Stimulated activated CD4-positive, alpha-beta T cell treated with anti-CD3 and anti-CD28 coated beads, Interleukin-4, amount 100 ng/mL, for 24 hours (primary cell): ENCODE data around the gene FSIP1.
"Not testable (repeated sequence)": the region's sequence is repeated elsewhere in the genome, so short reads cannot be mapped to it uniquely, and the experiment has no call there.

Experiments used
- DNase-seq: peaks from one replicate; pipeline ENCODE4 v3.0.0-alpha.2; 2020

Gene FSIP1

GRCh38 chr15:39782441-39783138 lies at the start of gene FSIP1:
FSIP1 (minus strand) TSS chr15:39782841; CDS start chr15:39776524, 6,317 bp downstream.
- DNase-seq: peak; percentile 96

DNA sequence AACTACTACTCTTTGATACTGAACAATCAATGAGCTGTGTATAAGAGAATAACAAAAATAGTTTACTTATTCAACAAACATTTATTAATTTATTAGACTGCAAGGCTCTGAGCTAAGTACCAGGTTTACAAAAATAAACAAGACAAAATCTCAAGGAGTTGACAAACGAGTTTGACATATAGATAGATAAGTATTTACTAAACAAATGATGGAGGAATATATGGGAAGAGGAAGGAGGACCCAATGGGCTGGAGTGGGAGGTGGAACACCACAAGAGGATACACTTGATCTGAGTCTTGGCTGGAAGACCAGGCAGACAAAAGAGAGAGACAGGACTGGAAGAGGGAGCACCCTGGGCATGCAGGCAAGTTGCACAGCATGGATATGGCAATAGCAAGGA lies 47.5 kb upstream of the FSIP1 start:
- no peak for DNase-seq

DNA sequence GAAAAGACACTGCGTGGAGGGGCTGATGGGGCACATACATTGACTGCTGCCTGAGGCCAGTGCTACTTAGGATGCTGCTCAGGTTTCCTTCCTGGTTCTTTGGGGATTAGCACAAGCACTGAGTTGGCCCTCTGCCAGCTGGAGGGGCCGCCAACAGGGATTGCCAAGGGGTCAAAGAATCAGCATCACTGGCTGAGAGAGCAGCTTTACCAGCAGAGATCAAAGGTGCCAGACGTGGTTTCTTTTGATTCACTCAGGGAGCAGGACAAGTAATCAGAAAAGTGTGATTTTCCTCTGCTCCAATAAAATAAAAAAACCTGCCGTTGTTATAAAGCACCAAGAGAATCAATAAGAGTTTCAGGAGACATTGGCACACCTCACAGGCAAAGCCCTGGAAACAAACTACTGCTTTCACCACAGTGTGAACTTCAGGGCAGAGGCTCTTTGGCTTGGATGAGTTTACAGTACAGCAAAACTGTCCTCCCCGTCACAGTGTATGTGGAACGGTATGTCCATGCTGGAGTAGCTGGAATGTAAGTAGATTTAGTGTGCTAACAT lies 45.8 kb upstream of the FSIP1 start:
- no peak for DNase-seq

DNA sequence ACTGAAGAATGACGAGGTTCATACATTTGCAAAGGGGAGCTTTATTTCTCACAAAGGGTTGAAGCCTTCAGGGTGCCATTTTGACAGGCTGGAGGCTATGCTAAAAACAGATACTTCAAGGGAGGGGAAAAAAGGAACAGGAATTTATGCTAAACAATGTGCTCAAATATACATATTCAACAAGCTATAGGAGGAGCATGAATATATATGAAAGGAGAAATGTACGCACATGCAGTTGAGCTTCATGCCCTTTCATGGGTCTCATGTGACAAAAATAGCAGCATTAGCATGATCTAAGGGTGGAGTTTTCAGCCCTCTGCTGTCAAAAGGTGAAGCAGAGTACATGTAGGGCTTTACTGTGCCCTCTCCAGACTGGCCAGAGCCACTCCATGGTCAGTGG lies 44.3 kb upstream of the FSIP1 start:
- DNase-seq: no peak

GRCh38 chr15:39823634-39824033 lies 41.0 kb upstream of the FSIP1 start:
- DNase-seq: no peak

GRCh38 chr15:39820050-39820602 lies 37.5 kb upstream of the FSIP1 start:
- DNase-seq: no peak

GRCh38 chr15:39819533-39819932 lies 36.9 kb upstream of the FSIP1 start:
- DNase-seq: no peak

DNA sequence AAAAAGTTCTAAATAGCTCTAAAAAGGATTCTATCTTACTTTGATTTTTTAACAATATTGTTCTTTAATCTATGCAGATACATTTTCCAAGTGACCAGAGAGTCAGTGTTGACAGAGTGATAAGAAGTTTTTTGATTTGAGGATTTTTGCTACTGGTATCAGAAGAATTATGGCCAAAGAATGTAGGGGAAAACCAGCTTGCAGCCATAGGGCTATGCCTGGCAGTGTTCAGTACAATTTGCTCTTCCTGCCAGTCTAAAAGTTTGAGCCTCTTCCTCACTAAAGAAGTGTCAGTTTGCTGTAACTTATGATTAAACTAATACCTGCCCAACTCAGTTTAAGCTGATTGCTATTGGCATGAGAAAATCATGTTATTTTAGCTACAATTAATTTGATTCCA lies 35.3 kb upstream of the FSIP1 start:
- no peak for DNase-seq

DNA sequence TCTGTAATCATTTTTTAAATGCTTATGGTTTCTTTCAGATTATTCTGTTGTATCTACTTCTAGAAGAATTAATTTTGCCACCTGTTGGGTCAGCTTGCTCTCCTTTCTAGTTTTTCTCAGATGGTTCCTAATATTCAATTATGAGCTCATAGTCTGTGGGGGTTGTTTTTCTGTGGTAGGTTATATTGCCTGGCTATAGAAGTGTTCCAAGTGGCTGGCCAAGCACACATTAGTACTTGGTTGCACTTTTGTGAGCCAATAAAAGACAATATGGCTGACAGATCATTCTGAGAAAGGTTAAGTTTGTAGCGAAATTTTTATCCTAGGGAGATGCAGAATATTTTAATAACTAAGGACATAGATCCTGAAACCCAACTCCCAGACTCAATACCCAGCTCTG lies 31.8 kb upstream of the FSIP1 start:
- no peak for DNase-seq

DNA sequence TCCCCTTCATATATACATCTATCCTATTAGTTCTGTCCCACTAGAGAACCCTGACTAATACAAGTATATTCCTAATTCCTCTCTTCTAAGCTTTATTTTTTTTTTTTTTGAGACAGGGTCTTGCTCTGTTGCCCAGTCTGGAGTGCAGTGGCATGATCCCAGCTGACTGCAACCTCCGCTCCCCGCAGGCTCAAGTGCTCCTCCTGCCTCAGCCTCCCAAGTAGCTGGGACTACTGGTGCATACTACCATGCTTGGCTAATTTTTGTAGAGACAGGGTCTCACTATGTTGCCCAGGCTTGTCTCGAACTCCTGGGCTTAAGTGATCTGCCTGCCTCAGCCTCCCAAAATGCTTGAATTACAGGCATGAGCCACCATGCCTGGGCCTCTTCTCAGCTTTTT lies 30.0 kb upstream of the FSIP1 start:
- DNase-seq: not testable (repeated sequence)

DNA sequence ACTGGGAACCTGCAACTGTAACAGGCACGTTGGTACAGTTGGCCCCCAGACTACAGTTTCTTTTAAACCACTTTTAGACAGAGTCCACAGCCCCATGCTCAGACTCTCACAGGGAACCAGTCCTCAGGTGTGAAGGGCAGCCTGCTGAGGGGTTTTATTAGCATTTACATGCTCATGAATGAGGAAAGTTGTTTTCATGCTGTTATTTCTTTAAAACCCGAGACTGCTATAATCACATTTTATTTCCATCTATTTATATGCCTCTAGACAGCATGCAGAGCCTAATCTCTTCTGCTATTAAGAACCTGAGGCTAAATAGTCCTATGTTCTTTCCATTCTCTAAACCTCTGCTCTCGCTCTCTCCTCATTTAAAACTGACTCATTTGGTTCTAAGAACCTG lies 26.3 kb upstream of the FSIP1 start:
- DNase-seq: no peak

DNA sequence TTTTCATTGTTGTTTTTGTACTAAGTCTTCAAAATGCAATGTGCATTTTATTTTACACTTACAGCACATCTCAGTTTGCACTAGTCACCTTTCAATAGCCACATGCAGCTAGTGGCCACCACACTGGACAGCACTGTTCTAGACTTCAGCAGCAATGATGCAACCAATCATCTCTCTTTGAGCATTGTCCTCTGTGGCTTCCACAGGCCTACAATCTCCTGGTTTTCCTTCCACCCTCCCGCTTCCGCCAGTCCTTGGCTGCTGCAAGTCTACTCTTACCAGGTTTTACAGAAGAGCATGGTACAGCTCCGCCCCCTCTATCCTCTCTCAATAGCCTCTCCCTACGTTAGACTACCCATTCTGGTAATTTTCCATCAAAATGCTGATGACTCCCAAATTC lies 25.1 kb upstream of the FSIP1 start:
- DNase-seq: no peak

- no peak for DNase-seq
Observed at GRCh38 chr15:39804026-39804425, 21.4 kb upstream of the FSIP1 start.

- no peak for DNase-seq
Observed at GRCh38 chr15:39803016-39803415, 20.4 kb upstream of the FSIP1 start.

DNA sequence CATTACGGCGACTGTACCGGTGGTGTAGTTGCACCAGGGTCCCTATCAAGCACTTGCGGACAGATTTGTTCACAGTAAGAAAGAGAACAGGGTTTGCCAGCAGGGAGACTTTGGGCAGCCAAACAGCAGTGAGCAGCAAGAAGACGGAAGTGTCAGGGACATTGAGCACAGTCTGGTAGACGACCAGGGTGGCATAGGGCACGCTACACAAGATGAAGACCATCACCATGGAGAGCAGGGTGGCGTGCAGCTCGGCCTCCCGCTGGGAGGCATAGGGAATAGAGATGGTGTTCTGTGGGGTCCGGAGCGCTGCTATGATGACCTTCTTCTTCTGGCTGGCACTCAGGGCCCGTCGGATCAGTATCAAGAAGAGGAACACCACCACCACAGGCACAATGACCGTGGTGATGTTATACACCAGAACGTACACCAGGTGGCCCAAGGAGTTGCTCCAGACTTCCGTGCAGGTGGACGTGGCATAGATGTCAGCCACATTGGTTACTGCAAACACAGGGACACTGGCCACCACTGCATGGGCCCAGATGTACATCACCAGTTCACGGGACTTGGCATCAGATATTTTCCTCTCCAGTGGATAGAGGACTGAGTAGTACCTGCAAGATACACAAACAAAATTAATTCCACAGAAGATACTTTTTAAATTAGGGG lies 19.1 kb upstream of the FSIP1 start:
- no peak for DNase-seq

DNA sequence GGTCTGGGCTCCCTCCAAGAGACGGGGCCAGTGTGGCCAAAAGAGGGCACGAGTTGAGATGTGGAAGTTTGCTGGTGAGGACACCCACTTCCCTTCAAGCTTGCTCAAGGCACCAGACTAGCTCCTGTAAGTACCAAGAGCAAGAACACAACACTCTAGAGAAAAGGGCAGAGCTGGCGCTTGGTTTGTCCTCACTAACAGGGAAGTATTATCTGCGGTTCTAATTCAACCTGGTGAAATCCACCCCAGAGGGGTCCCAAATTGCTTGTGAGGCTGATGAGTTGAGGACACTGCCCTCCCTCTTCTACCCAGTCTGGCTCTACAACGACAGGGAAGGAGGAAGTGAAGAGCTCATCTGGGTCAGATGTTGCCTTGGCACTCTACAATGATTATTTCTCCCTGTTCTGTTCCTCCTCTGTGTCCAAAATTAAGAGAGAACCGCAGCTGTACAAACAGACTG lies 16.9 kb upstream of the FSIP1 start:
- no peak for DNase-seq

DNA sequence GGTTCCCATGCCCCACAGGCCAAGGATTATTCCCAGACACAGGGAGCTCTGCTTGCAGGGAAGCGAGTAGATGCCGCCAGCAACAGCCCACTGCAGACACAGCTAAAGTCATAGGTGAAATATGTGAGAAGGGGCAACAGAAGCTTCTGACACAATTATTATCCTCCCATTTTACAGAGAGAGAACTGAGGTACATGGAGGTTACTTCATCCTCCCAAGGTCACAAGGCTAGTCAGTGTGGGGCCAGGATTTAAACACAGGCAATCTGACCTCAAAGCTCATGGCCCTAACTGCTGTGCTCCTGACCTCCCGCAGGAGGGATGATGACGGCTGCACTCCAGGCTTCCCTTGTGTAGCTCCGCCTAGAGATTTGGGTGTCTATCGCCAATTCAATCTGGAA lies 15.7 kb upstream of the FSIP1 start:
- DNase-seq: no peak

- DNase-seq: no peak
Observed at GRCh38 chr15:39797407-39797806, 14.8 kb upstream of the FSIP1 start.

DNA sequence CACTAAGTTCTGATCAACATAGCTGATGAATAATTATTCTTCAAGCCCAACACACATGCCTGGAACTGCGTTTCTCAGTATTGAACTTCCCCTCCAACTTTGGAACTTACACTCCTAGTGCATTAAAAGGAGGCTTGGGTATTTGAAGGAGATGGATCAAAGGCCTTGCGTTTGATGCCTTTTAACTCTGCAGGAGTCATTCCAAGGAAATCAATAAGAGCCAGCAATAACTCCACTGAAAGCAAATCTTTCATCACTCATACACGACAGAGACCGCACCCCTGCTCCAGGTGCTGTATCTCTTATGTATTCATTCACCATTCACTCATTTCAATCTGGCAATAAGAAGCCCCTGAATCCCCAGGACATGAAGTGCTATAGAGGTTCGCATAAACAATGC lies 14.0 kb upstream of the FSIP1 start:
- DNase-seq: no peak

DNA sequence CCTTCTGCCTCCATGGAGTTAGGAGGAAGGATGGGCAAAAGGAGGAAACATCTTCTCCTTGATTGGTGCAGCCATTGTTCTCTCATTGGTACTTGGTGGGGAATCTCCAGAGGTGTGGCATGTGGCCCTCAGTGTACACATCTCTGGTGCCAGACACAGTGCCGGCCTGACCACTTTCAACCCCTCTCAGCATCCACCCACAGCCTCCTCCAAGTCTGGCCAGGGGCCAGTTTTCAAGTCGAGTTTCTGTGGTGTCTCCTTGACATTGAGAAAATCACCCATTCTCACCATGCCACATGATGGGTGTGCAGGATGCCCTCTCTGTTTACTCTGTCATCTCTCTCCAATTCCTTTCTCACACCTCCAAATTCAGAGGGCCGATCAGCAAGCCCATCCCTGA lies 12.8 kb upstream of the FSIP1 start:
- no peak for DNase-seq

GRCh38 chr15:39794954-39795353 lies 12.3 kb upstream of the FSIP1 start:
- no peak for DNase-seq

DNA sequence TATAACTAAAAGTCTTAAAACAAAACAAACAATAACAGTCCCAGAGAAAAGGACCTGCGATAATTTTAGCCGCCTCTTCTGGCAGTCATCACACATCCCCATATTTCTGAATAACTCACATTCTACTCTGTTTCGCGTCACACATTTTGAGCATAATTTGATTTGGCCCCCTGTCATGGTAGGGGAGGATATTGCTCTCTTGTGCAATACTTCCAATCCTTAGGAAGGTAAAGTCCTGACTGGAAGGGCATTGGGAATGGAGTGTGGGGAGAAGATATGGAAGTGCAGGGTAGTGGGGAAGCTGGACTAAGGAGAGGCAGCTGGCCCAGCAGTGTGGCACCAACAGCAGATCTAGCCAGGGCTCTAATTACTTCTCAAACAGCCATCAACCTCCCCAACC lies 11.3 kb upstream of the FSIP1 start:
- no peak for DNase-seq

- no peak for DNase-seq
Observed at GRCh38 chr15:39792844-39793335, 10.2 kb upstream of the FSIP1 start.
